Cardiac septum (tissue), 1 donor: Measurements from ENCODE around the gene WDR88. TPM values are rescaled to one million over a fixed set of nuclear protein-coding genes. Genes with fewer than 3 reads are reported as not detected.

ENCODE experiments used
- DNase-seq: peaks from one replicate; pipeline ENCODE4 v3.0.0-alpha.2; 2020; ENCODE audit warnings: low spot score
- intact Hi-C: fragments of 100-400 bp; cut with DNase I; formaldehyde crosslinking; loops from one replicate; pipeline ENCODE4 v1.14.0; 2022
- long read RNA-seq: library from polyadenylated mRNA; unstranded; transcript quantifications from one replicate; pipeline ENCODE4 v2.0.0, GENCODE V29; 2021
- total RNA-seq: library from RNA; stranded (reverse); fragmentation: NEBNext Ultra II Directional; extraction: Animal tissue kit (Norgen Biotek cat#: 25700); gene quantifications from one replicate; pipeline ENCODE4 v1.2.1, GENCODE V29; 2021
- donor health status: DM: no; HTN: no; CAD: no.

The WDR88 gene, protein sequence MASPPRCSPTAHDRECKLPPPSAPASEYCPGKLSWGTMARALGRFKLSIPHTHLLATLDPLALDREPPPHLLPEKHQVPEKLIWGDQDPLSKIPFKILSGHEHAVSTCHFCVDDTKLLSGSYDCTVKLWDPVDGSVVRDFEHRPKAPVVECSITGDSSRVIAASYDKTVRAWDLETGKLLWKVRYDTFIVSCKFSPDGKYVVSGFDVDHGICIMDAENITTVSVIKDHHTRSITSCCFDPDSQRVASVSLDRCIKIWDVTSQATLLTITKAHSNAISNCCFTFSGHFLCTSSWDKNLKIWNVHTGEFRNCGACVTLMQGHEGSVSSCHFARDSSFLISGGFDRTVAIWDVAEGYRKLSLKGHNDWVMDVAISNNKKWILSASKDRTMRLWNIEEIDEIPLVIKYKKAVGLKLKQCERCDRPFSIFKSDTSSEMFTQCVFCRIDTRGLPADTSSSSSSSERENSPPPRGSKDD
- not detected for total RNA-seq
- long read RNA-seq, partial matches to known transcripts: 0 of 5 reads
- long read RNA-seq, other reads (novel, unspliced or antisense): 5 of 5 reads

GRCh38 chr19:33132021-33132420 is at the start of gene WDR88:
Gene WDR88 (plus strand): TSS chr19:33132114. CDS start chr19:33132170, 56 bp downstream.
- DNase-seq: no peak
- intact Hi-C loops: no loop called here

GRCh38 chr19:33085570-33086128 is 46.3 kb upstream of the WDR88 start:
- intact Hi-C loops: loop anchor here (10.0 kb wide), 1 partner anchor 111 kb away; the partner anchor contains the start of genes CEP89 and FAAP24

GRCh38 chr19:33086955-33087354 is 45.0 kb upstream of the WDR88 start:
- intact Hi-C loops: loop anchor here (10.0 kb wide), 1 partner anchor 112 kb away; the partner anchor contains the start of genes CEP89 and FAAP24

More at GRCh38 chr19:33085570-33086128, 46.3 kb upstream of the WDR88 start:
- no peak for DNase-seq

GRCh38 chr19:33089010-33089409 is 42.9 kb upstream of the WDR88 start:
- intact Hi-C loops: loop anchor here (10.0 kb wide), 1 partner anchor 114 kb away; the partner anchor contains the start of genes CEP89 and FAAP24
- DNase-seq: no peak

More at GRCh38 chr19:33086955-33087354, 45.0 kb upstream of the WDR88 start:
- no peak for DNase-seq

DNA sequence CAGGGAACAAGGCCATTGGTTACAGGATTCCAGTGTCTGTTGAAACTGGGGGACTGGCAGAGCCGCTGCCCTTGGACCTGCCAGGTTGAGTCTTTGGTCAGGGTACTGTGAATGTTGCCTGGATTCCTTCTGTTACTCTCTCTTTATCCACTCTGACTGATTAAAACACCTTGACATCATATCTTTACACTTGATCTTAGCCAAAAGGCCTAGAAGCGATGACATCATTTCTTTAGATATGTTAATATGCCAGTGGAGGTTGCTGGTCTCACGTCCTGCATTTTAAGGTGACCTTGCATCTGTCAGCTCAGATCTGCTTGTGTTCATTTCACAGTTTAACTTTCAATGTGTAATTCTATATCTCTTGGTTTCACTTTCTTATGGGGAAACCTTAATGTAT is 41.7 kb upstream of the WDR88 start:
- intact Hi-C loops: no loop called here

DNA sequence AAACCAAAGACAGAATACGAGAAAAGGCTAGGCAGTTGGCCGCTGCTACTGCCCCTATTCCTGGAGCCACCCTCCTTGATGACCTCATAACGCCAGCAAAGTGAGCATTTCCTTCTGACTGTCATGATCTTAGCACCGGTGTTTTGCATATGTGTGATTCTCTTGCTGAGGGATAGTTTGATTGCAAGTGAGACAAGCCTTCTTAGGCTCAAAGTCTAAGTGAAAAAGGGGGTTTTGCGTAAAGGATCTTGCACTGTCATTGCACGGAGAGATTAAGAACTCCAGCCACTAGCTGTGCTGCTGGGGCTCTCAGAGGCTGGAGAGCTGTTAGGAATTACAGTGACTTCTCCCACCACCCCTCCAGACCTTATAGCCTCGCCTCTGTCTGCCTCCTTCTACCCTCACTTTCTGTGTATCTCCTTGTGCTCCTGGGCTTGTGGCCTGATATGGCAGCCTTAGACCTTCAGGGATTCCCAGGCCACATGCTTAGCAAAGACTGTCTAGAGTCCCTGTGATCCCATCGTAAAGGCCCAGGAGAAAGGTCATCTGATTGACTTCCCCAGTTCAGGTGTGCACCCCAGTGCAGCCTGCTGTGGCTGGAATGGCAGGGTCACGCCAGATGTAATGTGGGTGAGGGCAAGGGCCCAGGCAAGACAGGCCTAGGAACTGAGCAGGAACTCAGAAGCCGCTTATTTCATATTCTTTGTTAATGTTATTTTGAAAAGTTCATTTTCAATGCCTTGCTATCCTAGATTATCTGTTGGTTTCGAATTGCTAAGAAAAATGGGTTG is 38.3 kb upstream of the WDR88 start:
- intact Hi-C loops: no loop called here
- no peak for DNase-seq

More for the DNA sequence above, 41.7 kb upstream of the WDR88 start:
- no peak for DNase-seq

DNA sequence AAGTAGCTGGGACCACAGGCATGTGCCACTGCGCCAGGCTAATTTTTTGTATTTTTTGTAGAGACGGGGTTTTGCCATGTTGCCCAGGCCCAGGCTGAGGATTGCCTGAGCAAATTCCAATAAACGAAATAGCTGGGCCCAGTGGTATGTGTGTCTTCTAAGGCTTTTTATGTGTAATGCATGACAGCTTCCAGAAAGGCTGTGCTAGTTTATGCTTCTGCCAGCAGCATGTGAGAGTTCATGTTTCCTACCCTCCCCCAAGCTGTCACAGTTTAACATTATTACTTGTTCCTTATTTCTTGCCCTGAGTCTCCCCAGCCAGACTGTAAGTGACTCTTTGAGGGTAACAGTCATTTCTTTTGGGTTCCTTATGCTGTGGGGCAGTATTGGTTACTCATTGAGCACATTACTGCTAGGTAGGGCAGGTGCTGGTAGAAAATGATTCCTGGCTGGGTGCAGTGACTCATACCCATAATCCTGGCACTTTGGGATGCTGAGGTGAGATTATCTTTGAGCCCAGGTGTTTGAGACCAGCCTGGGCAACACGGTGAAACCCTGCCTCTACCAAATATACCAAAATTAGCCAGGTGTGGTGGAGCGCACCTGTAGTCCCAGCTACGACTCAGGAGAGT is 37.4 kb upstream of the WDR88 start:
- intact Hi-C loops: no loop called here
- DNase-seq: no peak

DNA sequence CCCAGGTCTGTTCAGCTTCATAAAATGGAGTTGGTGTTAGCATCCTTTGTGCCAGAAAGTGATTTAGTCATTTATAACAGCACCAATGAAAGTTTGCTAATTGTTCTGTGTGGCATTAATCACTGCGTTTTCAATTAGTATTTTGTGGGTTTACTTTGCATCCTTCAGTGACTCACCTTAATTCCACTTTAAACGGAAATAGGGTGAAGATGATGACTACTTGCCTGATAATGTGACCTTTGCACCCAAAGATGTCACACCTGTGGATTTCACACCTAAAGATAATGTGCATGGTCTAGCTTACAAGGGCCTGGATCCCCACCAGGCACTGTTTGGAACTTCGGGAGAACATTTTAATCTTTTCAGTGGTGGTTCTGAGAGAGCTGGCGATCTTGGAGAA is 35.9 kb upstream of the WDR88 start:
- intact Hi-C loops: no loop called here
- DNase-seq: no peak

GRCh38 chr19:33098055-33098534 is 33.8 kb upstream of the WDR88 start:
- no peak for DNase-seq
- intact Hi-C loops: no loop called here

DNA sequence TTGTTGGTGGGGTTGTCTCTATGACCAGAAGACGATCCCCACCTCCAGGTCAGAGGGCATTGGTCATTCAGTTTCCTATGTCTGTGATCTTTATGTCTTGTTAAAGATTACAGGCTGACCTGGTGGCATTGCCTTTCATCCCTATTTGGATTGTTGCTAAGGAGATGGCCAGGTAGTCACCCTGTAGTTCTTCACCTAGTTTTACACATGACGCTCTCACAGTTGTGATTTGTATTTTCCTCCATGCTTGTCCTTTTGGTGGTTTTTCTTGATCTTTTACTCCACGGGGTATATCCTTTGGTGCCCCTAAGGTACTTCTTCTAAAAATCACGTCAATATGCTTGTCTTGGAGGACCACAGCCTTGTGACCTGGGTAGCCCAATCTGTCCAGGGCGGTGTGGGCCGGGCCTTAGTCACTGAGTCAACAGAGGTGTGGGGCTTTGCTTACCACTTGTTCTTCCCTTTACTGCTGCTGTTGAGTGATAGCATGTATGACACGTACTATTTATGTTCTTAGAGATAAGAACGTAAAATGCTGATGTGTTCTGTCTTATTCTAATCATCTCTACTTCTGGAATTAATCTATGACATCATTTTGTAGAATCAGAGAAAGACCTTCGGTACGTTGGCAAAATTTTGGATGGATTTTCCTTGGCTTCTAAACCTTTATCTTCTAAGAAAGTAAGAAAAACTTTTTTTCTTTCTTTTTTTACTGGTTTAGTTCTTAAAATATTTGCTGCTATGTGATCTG is 30.8 kb upstream of the WDR88 start:
- intact Hi-C loops: no loop called here
- DNase-seq: no peak

- intact Hi-C loops: no loop called here
- DNase-seq: no peak
These were observed 29.0 kb upstream of the WDR88 start for GRCh38 chr19:33102893-33103292.

- no peak for DNase-seq
- intact Hi-C loops: no loop called here
These were observed 23.8 kb upstream of the WDR88 start for GRCh38 chr19:33108161-33108560.

DNA sequence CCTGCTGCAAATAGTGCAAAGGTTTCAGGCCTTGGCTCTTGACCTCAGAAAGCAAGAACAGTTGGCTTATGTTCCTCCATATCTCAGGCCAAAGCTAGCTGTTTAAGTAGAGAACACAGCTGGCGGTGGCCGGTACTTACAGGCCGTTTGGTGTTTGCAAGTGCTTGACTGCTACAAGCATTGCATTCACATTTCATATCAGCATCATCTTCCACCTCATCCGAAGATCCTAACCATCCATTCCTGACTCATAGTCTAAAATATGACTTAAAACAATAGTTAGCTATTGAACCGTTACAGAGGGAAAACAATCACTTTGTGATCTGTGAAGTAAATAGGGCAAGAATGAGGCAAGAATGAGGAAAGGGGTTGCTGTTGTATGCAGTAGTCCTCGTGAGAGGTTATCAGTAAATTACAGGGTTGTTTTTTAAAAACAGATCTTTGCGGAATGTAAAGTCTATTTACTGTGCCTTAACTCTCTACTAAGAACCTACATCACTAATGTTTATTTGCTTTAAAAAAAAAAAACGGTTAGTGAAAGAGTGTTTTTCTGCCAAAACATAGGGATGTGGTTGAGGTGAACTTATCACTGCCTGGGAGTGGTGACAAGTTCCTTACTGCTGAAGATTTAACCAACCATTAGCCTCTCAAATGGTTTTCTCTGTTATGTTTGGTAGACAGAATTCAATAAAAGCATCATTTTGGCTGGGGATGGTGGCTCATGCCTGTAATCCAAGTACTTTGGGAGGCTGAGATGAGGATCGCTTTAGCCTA is 21.6 kb upstream of the WDR88 start:
- DNase-seq: no peak
- intact Hi-C loops: no loop called here

- DNase-seq: no peak
- intact Hi-C loops: no loop called here
These were observed 20.3 kb upstream of the WDR88 start for GRCh38 chr19:33111587-33111986.

DNA sequence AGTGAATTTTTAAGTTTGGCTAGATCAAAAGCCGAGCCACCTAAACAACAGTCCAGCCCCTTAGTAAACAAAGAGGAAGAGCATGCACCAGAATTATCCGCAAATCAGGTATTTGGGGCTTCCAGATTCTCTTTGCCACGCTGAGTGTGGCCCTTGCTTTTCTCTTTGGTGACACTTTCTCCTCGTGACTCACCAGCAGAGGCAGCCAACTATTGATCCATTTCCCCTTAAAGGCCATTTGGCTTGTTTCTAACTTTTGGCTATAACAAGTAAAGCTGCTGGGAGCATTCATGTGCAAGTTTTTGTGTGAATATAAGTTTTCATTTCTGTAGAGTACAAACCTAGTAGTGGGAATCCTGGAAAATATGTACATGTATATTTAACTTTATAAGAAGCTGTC is 17.6 kb upstream of the WDR88 start:
- intact Hi-C loops: no loop called here
- DNase-seq: no peak

DNA sequence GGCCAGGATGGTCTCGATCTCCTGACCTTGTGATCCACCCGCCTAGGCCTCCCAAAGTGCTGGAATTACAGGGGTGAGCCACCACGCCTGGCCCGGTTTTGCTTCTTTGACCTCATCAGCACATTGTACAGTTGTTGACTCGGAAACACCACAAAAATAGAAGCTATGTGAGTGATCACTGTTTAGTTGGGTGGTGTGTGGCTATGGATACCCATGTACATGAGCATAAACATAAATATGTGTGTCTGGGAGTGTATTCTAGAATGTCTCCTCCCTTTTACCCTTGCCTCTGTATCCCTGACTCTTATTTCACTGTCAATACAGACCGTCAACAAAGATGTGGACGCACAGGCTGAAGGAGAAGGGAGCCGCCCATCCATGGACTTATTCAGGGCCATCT is 14.4 kb upstream of the WDR88 start:
- intact Hi-C loops: no loop called here
- DNase-seq: no peak

DNA sequence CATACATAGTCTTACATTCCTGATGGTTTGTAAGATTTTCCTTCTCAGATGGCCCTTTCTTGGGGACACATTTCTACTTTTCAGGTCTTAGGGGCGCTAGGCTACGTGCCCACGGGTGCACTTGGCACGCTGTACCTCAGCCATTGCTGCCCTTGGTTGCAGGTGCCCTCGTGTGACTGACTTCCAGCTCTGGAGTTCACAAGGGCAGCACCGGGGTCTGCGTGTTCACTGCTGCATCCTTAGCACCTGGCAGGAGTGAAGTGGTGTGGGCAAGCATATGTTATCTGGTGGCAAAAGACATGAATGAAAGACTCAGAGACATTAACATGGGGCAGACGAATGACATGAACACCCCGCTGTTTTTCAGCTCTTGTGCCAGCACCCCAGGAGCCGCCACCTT is 13.3 kb upstream of the WDR88 start:
- intact Hi-C loops: no loop called here
- DNase-seq: no peak
